D721Med (cell line): Measurements from ENCODE around the gene OR51A4.

Experiments used
- DNase-seq: peaks from one replicate; pipeline ENCODE4 v3.0.0; 2011; ENCODE audit warnings: low spot score; ENCODE audit not compliant: insufficient read length
- FAIRE-seq: peaks from 2 replicates; lab custom pipeline; 2011; peaks lifted over from hg19 to GRCh38; lab: Jason Lieb, UNC
- CTCF ChIP-seq: IDR thresholded peaks from 2 replicates; pipeline ENCODE4 v1.5.1; 2012; ENCODE audit warnings: mild to moderate bottlenecking, control low read depth; ENCODE audit not compliant: insufficient read depth; ENCODE audit errors: missing control alignments

OR51A4 gene

DNA sequence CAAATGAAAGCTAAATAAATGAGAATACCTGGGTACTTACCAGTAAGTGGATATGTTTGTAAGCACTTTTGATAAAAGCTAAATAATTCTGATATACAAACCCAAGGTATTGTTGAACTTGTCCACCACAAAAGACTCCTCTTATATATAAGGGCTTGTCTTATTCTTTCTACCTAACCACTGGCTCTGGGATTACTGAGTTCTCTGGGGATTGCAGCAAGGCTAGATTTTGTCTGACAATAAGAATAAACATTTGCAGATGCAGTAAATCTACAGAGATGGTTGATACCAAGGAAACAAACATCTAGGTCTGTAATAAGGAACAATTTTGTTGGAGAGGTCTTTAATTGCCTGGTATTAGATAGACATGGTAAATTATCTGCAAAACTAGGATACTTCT lies at the start of gene OR51A4:
OR51A4 (minus strand) TSS at position 101 of the 400 bp plus-strand sequence. CDS start 505 bp downstream, outside the sequence.
- TF ChIP-seq CTCF, result no peak
- DNase-seq (no peak), FAIRE-seq (no peak)

DNA sequence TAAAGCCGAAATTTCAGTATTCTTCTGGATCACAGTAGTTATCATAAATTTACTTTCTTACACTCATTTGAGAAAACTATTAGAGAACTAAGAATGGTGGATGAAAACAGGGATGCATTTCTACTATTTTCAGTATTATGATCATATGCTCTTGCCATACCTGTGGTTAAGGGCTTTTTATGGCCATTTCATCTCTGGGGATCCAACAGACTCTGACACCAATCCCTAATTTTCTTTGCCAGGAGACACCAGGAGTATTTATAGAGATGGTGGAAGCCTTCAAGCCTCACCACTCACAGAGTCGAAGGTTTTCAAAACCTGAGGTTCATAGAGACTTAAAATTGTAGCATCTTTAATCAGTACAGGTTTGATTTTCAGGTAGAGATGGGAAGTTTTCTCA lies 47.1 kb upstream of the OR51A4 start, which contains the start of gene OR51L1:
OR51L1 (plus strand) TSS at position 301 of the 400 bp plus-strand sequence. CDS start 4,132 bp downstream, outside the sequence.
- FAIRE-seq (no peak), DNase-seq (no peak)
- TF ChIP-seq CTCF, result no peak

- TF ChIP-seq CTCF, result peak; percentile 7
- DNase-seq, result no peak
- no peak for FAIRE-seq
These were observed 43.7 kb upstream of the OR51A4 start for GRCh38 chr11:4991060-4991459.

- DNase-seq, result no peak
- FAIRE-seq, result no peak
- TF ChIP-seq CTCF, result no peak
These were observed 36.4 kb upstream of the OR51A4 start for GRCh38 chr11:4983841-4984240.

DNA sequence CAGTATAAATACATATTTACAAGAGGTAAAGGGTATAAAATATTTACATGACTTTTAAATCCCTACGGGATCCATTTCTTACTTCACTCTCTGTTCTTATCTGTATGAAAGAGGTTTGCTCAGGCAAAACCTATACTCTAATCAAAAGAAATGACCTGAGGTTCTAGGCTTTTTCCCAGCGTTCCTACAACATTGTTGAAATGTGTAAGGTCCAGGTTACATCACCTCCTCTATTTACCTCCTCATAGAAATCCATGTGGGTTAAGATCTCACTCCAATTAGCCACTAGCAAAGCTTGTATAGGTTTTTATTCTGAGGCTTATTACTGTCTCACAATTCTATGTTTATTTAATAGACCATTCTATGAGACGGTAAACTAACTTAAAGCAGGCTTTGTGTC lies 35.3 kb upstream of the OR51A4 start:
- FAIRE-seq (no peak), DNase-seq (no peak)
- TF ChIP-seq CTCF, result no peak

DNA sequence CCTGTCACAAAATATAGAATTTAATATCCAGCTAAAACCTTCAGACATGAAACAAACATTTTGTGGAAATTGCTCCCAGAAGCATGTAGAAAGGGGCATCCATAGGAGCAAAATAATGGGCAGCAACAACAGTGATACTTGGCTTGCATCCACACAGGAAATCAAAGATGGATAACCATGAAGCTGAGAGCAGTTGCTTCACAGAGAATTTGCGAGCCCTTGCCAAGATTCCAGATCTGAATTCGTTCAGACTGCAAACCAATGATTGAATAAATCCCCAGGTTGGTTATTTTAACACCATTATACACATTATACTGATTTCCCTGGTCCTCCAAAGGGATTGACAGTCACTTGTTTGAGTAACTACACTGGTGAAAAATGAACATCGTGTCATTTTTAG lies 31.6 kb upstream of the OR51A4 start:
- no peak for TF ChIP-seq CTCF
- no peak for FAIRE-seq
- no peak for DNase-seq

GRCh38 chr11:4975436-4975835 lies 28.0 kb upstream of the OR51A4 start:
- no peak for FAIRE-seq

More at GRCh38 chr11:4975436-4975835, 28.0 kb upstream of the OR51A4 start:
- no peak for DNase-seq
- TF ChIP-seq CTCF, result no peak
